Body of pancreas (tissue), 4 donors: ENCODE measurements around the gene RAB5IF.

ENCODE experiments used
- POLR2A ChIP-seq, 3 donors: fragments of 450-650 bp; IDR thresholded peaks; one replicate each; pipeline ENCODE4 v1.6.1; 2016; ENCODE audit warnings: antibody characterized with exemption in 3 of 3, mild to moderate bottlenecking in 2 of 3
- TF ChIP-seq, protein P1 (sequence below), 7 experiments: fragments of 450-650 bp in 4 of 7; fragments of 200-600 bp in 3 of 7; sonication (generic) in 3 of 7; IDR thresholded peaks; one replicate each; pipeline ENCODE4 v1.5.1; 2016 to 2019; ENCODE audit warnings: antibody characterized with exemption in 7 of 7

- TF ChIP-seq POLR2A (IDR thresholded peaks at IDR 0.05): no peak
- TF ChIP-seq, protein P1, sequence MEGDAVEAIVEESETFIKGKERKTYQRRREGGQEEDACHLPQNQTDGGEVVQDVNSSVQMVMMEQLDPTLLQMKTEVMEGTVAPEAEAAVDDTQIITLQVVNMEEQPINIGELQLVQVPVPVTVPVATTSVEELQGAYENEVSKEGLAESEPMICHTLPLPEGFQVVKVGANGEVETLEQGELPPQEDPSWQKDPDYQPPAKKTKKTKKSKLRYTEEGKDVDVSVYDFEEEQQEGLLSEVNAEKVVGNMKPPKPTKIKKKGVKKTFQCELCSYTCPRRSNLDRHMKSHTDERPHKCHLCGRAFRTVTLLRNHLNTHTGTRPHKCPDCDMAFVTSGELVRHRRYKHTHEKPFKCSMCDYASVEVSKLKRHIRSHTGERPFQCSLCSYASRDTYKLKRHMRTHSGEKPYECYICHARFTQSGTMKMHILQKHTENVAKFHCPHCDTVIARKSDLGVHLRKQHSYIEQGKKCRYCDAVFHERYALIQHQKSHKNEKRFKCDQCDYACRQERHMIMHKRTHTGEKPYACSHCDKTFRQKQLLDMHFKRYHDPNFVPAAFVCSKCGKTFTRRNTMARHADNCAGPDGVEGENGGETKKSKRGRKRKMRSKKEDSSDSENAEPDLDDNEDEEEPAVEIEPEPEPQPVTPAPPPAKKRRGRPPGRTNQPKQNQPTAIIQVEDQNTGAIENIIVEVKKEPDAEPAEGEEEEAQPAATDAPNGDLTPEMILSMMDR (IDR thresholded peaks at IDR 0.05): no peak
Measured at GRCh38 chr20:36565520-36565919, 40.1 kb upstream of the RAB5IF start.
